ENCODE results near the gene FGD3.

- TF ChIP-seq CTCF (conservative IDR thresholded peaks at IDR 0.05 in 1 of 2, IDR thresholded peaks at IDR 0.05 in 1 of 2; ENCODE audit: low read depth in 1 of 2, low read length in 2 of 2) (no peak), EZH2 (IDR thresholded peaks at IDR 0.05; ENCODE audit: low read length, missing control alignments) (no peak)
Measured at GRCh38 chr9:92941861-92942260, 5.5 kb upstream of the FGD3 start.

All from fibroblast of lung (primary cell).